CD4-positive, alpha-beta T cell treated with Interleukin-21 for 1 hour (primary cell): ENCODE results near the gene ANKRD39.
A peak's percentile ranks its signal among the peaks of the same experiment; 100 is the strongest.

Experiments used
- DNase-seq: peaks from one replicate; pipeline ENCODE4 v3.0.0-alpha.2; 2020

Gene ANKRD39

GRCh38 chr2:96853321-96853720 lies 4.5 kb downstream of the ANKRD39 start:
- DNase-seq: no peak

- DNase-seq: no peak
These were observed 5.1 kb downstream of the ANKRD39 start for GRCh38 chr2:96852667-96853066.

GRCh38 chr2:96848264-96848663 lies 9.6 kb downstream of the ANKRD39 start:
- DNase-seq: no peak

- no peak for DNase-seq
These were observed 10.2 kb downstream of the ANKRD39 start for GRCh38 chr2:96847586-96847985.

GRCh38 chr2:96846825-96847224 lies 11.0 kb downstream of the ANKRD39 start:
- no peak for DNase-seq

- no peak for DNase-seq
These were observed 13.4 kb downstream of the ANKRD39 start for GRCh38 chr2:96844405-96844808.

GRCh38 chr2:96843538-96844268 lies 14.1 kb downstream of the ANKRD39 start, which contains the start of gene ANKRD23:
Gene ANKRD23, minus strand, starts transcription at chr2:96844021. Its CDS starts 29 bp downstream, at chr2:96843992.
- DNase-seq: no peak

GRCh38 chr2:96842600-96842999 lies 15.2 kb downstream of the ANKRD39 start:
- DNase-seq: no peak

- no peak for DNase-seq
These were observed 15.9 kb downstream of the ANKRD39 start for GRCh38 chr2:96841701-96842495.

GRCh38 chr2:96839875-96840850 lies 17.7 kb downstream of the ANKRD39 start:
- DNase-seq: no peak

GRCh38 chr2:96839293-96839874 lies 18.4 kb downstream of the ANKRD39 start:
- peak; percentile 82 for DNase-seq

GRCh38 chr2:96838345-96839292 lies 19.2 kb downstream of the ANKRD39 start:
- no peak for DNase-seq

GRCh38 chr2:96837575-96837974 lies 20.2 kb downstream of the ANKRD39 start:
- no peak for DNase-seq

GRCh38 chr2:96835830-96836229 lies 22.0 kb downstream of the ANKRD39 start:
- DNase-seq: no peak

GRCh38 chr2:96832754-96833507 lies 24.9 kb downstream of the ANKRD39 start:
- DNase-seq: no peak

- no peak for DNase-seq
These were observed 25.4 kb downstream of the ANKRD39 start for GRCh38 chr2:96832408-96832753.

- no peak for DNase-seq
These were observed 26.1 kb downstream of the ANKRD39 start for GRCh38 chr2:96831679-96832078.

GRCh38 chr2:96830044-96830562 lies 27.7 kb downstream of the ANKRD39 start:
- DNase-seq: no peak

GRCh38 chr2:96828874-96829273 lies 28.9 kb downstream of the ANKRD39 start:
- DNase-seq: no peak

GRCh38 chr2:96828436-96828835 lies 29.4 kb downstream of the ANKRD39 start:
- no peak for DNase-seq
